Measurements from ENCODE around the gene CPLX1.

The CPLX1 gene

DNA sequence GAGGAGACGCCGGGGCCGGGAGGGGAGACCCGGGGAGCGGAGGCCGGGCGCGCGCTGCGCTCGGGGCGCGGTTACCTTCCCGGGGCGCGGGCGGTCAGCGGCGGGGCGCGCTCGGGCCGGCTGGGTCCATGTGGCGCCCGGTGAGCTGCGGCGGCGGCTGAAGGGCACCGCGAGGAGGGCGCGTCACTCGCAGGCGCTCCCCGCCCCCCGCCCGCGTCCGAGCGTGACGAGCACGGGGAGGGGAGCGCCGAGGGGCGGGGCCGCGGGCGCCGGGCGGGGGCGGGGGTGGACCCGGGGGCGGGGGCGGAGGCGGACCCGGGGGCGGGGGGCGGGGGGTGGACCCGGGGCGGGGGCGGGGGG lies at the start of gene CPLX1:
TSS of gene CPLX1 (minus strand) at position 159 of the 360 bp plus-strand sequence. CDS start 1,607 bp downstream, outside the sequence.
- peak; percentile 36 for DNase-seq (ENCODE audit: low spot score)

DNA sequence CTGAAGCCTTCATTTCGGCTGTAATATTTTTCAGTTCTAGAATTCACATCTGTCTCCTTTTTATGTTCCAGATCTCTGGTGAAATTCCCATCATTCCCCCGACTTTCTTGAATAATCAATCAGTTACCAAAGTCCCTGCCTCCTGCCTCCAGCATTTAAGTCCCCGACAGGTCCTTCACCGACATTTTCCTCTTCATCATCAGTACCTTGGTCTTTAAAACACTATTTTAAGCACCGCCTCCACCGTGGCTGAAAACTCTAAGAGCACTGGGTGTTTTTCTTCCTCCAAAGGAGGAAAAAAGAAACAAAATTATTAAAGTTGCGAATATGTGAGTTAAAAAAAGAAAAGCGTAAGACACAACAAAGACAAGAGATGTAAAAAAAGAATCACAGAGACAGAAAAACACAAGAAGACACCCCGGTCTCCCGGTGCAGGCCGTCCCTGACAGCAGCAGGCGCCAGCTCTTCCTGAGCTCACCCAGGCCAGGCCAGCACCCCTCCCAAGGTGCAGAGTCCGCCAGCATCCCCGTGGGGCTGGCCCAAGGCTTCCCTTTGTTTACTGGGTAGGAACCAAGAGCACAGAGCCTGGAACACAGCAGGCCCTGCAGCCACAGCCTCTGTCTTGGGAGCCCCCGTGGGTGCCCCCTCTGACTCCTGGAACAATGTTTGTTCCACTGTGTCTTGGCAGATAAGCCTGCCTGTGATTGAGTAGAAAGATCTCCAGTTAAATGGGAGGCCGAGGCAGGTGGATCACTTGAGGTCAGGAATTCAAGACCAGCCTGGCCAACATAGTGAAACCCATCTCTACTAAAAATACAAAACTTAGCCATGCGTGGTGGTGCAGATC lies 49.3 kb upstream of the CPLX1 start:
- no peak for DNase-seq (ENCODE audit: low spot score)

DNA sequence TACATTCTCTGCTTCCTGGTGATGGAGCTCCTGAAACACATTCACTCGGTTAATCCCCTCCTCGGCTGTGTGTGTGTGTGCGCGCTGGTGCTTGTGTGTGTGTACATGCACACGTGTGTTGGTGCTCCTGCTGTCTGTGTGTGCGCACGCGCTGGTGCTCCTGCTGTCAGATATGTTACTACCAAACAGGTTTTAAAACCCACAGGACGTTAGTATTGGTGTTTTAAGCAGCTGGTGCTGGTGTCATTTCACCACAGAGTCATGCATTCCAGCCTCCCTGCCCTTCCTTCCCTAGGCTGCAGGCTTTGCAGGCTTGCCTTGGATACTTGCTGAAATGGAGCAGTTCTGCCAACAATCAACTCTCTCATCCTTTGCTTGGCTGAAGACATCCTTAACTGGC lies 48.1 kb upstream of the CPLX1 start:
- no peak for DNase-seq (ENCODE audit: low spot score)

DNA sequence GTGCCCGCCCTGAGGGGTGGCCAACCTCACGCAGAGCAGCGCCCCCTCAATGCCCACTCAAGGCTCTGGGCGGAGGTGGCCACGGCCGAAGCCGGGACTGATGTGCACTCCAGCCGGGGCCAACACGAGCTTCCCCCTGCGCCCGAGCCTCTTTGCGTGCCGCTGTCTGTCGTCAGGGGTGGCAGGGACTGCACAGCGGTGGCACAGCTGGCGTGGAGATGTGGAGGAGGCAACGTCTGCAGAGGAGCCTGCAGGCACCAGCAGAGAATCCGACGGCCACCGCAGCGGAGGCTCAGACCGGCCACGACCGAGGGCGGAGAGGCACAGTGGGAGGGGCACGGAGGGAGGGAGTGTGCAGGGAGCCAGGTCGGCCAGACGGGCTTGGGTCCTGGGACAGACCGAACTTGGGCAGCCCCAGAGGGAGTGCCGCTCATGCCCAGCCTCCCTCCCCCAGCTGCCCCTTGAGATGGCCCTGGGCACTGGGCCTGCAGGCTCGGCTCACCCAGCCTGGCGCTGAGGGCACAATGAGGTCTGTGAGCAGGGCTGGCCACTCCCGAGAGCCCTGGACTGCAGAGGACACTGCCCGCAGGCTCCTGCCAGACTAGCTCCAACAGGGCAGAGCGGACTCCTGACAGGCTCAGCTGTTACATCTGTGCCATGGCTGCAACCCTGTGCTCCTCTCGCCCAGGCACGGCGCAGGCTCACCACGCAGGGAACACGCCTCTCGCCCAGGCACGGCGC lies 46.5 kb upstream of the CPLX1 start:
- no peak for DNase-seq (ENCODE audit: low spot score)

DNA sequence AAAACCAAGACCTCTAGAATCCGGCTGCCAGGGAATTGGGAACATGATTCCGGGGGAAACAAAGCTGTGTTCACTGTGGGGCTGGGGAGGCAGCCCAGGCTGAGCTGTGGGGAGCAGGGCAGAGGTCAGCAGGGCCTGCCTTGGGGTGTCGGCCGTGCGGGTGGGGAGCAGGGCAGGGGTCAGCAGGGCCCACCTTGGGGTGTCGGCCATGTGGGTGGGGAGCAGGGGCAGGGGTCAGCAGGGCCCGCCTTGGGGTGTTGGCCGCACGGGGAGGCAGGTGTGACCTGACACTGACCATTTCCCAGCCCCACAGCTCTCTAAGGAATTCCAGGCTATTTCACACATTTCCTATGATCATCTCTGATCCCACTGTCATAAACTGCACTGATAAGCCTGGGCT lies 45.6 kb upstream of the CPLX1 start:
- DNase-seq (ENCODE audit: low spot score): no peak

DNA sequence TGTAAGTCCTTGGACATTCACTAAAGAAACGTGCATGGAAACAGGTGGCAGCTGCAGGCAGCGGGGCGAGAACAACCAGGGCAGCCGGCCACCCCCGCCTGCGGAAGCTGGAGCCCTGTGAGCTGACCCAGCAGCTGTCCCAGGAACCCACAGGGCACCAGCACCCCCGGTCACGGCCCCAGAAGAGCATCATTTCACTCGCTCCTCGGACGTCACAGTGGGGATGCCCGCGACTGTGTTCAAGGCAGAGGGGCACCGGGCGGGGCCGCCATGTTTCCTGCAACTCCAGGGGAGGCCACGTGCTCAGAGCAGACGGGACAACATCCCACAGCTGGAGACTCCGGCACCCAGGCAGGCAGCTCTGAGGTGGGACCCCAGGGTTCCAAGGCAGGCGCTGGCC lies 45.0 kb upstream of the CPLX1 start:
- DNase-seq (ENCODE audit: low spot score): no peak

DNA sequence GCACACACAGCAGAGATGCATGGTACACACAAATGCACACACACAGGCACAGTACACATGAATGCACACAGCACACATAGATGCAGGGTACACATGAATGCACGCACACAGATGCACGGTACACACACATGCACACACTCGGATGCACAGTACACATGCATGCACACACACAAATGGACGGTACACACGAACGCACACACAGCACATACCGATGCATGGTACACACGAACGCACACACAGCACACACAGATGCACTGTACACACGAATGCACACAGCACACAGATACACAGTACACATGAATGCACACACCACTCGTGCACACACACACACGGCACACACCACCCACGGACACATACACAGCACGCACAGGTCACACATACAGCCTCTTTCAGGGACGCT lies 43.8 kb upstream of the CPLX1 start:
- no peak for DNase-seq (ENCODE audit: low spot score)

DNA sequence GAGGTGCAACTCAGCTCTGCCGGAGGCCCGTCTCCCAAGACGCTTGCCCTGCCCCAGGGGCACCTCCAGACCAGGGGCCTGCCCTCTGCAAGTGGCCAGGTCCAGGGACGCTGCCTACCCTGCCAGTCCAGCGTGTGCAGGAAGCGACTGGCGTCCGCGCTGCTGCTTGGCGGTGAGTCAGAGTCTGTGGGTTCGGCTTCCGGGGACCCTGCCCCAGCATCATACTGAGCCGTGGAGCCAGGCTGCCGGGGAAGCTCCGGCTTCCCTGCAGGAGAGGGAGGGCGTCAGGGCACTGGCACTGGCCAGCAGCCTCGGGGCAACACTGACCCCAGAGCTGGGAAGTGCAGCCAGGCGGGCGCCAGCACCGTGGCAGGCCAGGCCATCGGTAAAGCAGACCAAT lies 42.5 kb upstream of the CPLX1 start:
- DNase-seq (ENCODE audit: low spot score): no peak

DNA sequence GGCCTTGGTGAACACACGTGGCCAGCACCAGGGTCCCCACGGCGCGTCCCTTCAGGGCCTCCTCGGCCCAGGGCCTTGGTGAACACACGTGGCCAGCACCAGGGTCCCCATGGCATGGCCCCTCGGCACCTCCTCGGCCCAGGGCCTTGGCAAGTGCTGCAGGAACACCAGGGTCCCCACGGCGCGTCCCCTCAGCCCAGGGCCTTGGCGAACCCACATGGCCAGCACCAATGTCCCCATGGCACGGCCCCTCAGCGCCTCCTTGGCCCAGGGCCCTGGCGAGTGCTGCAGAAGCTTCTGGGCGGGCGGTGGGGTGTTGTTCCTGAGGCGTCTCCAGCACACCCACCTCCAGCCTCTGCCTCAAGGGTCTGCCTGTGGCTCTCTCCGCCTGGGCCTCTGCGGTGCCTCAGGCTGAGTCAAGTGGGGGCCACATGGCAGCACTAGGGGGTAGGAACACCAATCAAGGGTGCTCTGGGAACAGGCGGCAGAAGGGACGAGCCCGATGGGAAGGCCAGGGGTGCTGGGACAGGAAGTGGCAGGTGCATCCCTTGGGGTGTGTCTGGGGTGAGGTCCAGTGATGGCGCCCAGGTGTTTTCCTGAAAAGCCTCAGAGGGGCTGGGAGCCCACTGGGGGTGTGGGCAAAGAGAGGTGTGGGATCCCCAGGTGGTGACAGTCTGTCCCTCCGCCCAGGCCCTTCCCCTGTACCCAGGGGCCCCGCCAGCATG lies 41.8 kb upstream of the CPLX1 start:
- DNase-seq (ENCODE audit: low spot score): no peak

DNA sequence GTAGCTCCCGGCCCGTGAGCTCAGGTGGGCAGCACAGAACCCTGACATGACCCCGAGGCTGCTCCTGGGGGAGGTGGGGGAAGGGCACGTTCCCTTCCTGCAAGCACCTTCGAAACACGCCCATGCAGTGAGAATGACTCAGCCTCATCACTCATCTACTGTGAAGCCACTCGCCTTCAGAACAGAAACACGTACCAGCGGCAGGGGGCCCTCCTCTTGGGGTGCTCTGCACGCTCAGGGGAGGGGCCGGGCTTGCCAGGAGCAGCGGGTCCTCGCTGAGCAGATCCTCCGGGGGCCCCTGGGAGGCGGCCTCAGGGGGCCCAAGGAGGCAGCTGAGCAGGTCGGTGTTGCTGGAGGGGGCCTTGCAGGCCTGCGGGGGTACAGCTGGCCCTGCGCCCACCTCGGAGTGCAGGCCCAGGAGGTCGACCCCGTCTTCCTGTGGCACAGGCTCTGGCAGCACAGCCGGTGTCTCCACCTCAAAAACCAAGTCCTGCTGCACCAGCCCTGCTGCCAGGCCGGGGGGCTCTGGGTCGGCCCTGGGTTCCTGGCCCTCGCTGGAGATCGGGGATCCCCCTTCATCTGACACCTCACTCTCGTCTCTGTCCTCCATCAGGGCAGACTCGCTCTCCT lies 40.9 kb upstream of the CPLX1 start:
- peak; percentile 19 for DNase-seq (ENCODE audit: low spot score)

DNA sequence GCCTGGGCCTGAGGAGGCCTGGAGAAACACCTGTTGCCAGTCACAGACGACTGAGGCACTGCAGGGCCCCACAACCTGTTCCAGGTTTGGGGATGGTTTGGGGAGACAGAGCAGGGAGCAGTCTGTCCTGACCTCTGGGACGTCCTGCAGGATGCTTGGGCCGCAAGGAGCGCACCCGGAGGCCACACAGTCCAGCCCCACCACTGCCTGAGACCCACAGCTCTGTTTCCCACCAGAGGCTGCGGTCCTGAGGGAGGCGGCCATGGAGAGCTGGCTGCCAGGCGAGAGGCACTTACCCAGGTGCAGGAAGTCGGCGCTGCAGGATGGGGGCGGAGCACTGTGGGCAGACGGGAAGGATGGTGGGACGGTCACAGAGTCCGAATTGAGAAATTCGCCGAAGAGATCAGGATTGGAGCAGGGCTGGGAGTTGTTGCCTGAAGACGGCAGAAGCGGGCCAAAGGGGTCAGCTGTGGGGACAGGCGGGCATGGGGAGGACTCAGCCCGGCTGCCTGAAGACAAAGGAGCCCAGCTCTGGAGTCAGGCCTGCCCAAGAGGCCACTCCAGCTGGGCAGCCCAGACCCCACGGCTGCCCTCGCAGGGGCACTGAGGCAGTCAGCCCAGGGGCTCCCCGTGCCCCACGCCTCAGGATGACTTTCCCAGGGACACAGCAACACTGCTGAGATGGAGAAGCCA lies 40.3 kb upstream of the CPLX1 start:
- DNase-seq (ENCODE audit: low spot score): no peak

DNA sequence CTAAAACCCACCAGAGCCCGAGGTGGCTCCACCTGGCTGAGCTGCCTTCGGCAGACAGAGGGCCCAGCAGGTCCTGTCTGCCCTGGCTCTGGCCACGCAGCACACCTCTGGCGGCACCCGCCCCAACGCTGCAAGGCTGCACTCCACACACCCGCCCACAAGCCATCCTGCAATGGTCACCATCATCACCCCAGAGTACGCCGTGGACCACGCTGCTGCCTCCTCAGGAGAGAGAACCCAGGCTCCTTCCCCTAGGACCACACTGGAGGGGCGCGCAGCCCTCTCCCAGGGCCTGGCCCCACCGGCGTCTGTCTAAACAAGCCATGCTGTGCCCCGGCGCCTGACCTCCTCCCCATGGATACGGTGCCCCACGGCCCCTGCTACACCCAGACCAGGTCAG lies 39.6 kb upstream of the CPLX1 start:
- DNase-seq (ENCODE audit: low spot score): no peak

DNA sequence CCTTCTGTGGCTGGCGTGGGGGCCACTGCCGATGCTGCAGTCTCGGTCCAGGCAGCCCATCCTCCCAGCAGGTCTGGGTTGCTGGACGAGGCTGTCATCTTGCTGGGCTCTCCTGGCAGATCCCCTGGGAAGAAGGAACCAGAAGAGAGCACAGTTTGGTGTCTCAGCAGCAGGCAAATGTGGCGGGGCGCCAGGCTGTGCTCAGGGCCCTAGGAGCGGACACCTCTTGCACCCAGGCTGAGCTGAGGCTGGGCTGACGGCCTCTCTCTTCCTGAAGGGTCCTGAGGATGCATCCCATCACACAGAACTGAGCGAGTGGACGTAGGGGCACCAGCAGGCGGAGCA lies 39.2 kb upstream of the CPLX1 start:
- DNase-seq (ENCODE audit: low spot score): no peak

DNA sequence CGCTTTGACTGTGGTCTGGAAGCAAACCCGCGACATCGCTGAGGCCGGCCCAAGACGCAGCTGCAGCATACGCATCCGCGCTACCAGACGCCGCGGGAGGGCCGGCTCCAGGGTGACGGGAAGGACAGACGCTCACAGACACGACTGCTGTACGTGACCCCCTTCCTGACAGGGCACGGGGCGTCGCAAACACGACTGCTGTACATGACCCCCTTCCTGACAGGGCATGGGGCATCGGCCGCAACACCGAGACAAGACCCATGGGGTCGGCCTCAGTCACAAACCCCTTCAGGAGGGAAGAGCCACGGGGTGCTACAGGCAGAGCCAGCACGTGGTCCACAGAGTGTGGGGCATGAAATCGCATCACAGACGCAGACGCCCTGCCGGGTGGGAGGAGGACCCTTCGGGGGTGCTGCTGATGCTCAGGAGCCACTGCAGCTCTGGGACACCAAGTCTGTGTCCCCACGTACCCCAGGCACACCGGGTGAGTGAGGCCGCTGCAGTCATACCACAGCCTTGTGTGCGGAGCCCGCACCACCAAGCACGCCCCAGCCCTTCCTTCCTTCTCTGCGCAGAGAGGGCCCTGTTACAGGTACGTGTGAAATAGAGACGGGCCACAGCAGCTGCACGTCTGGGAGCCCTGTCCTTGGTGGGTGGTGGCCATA lies 38.7 kb upstream of the CPLX1 start:
- DNase-seq (ENCODE audit: low spot score): no peak

DNA sequence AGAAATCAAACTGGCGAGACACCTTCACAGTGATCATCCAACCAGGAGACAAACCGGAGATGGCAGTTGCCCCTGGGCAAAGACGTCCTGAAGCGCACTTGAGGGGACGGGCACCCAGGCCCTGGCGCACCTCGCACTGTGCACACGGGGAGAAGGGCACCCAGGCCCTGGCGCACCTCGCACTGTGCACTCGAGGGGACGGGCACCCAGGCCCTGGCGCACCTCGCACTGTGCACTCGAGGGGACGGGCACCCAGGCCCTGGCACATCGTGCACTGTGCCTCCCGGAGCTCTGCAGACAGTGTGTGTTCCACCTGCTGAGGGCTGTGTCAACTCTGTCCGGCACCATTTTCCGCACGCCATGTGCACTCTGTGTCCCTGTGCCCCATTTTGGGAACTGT lies 34.6 kb upstream of the CPLX1 start:
- DNase-seq (ENCODE audit: low spot score): no peak

DNA sequence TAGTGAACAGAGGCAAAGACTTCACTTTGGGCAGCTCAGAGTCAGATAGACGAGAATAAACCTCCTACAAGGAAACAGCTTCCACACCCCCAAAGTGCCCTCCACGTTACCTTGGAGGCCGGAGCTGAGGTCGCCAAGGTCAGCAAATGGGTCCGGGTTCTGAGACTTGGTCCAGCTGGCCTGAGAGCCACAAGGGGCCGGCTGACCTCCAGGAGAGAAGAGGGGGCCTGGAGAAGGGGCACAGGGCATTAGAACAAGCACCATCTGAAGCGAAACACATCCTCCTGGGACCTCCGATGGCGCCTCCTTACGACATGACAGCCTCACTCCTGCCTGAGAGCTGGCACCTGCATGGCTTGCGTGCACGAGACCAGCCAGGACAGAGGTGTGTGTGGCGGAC lies 33.6 kb upstream of the CPLX1 start:
- DNase-seq (ENCODE audit: low spot score): no peak

DNA sequence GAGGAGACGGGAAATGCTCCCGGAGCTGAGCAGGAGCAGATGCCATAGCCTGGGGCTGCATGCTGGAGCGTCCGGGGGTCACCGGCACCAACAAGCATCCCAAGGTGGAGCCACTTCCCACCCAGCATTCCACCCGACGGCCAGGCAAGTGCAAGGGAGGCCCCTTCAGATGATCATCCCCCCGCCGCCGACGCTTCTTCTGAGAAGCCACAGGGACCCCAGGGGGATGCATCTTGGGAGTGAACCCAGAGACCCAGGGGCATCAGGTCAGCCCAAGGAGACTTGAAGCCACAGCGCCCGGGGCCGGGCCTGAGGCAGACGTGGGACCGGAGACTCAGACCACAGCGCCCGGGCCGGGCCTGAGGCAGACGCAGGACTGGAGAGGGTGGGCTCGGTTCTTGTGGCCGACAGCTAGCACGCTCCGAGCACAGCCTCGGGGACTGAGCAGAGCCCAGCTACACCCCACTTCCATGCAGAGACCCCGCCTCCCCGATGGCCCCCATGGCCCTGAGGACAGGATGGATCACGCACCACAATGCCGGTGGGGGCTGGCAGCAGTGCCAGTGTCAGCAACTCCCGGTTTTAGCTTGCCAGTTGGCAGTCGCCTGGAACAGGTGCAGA lies 33.0 kb upstream of the CPLX1 start:
- no peak for DNase-seq (ENCODE audit: low spot score)

DNA sequence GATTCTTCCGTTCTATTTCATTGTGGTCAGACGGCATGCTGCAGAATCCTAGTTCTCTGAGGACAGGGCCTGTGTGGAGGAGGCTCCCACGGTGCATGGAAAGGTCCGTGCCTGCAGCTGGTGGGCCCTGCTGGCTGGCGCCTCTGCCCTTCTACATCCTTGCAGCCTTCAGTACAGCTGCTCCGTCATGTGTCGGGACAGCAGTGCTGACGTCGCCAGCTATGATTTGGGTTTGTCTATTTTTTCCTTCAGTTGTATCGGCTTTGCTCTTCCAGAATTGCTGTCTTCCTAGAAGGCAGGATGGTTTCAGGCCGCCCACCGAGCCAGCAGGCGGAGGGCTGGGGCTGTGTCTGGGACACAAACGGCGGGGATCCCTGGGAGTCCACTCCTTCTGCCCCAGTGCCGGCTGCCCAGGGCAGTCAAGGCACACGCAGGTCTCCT lies 32.1 kb upstream of the CPLX1 start:
- no peak for DNase-seq (ENCODE audit: low spot score)

DNA sequence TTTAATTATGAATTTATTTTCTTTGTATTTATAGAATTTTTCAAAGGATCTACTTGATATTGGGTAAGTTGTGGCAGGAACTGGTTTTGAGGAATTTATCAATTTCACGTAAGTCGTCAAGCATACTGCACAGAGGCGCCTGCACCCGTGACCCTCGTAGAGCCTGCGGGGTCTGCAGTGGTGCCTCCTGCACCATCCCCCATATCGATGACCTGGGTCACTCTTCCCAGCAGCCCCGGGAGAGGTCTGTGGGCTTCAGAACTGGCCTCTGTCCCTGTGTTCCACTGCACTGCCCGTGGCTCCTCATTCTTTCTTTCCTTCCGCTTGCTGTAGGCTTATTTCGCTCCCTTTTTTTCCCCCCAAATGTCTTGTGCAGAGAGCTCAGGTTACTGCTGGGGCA lies 31.5 kb upstream of the CPLX1 start:
- DNase-seq (ENCODE audit: low spot score): no peak

DNA sequence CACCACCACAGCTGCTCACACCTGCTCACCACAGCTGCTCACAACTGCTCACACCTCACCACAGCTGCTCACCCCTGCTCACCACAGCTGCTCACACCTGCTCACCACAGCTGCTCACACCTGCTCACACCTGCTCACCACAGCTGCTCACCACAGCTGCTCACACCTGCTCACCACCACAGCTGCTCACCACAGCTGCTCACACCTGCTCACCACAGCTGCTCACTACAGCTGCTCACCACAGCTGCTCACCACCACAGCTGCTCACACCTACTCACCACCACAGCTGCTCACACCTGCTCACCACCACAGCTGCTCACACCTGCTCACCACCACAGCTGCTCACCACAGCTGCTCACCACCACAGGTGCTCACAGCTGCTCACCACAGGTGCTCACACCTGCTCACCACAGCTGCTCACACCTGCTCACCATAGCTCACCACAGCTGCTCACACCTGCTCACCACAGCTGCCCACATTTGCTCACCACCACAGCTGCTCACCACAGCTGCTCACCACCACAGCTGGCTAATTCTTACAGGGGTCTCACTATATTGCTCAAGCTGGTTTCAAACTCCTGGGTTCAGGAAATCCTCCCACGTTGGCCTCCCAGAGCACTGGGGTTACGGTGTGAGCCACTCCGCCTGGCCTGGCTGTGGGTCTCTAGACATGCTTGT lies 30.4 kb upstream of the CPLX1 start:
- DNase-seq (ENCODE audit: low spot score): no peak
